ENCODE results near the gene NEO1. TPM values are rescaled to one million over a fixed set of nuclear protein-coding genes. Genes with fewer than 3 reads are reported as not detected.

NEO1 gene
- total RNA-seq, 4 donors from 2014 or later, result 12.7 to 30.5 (median 16.4) TPM

DNA sequence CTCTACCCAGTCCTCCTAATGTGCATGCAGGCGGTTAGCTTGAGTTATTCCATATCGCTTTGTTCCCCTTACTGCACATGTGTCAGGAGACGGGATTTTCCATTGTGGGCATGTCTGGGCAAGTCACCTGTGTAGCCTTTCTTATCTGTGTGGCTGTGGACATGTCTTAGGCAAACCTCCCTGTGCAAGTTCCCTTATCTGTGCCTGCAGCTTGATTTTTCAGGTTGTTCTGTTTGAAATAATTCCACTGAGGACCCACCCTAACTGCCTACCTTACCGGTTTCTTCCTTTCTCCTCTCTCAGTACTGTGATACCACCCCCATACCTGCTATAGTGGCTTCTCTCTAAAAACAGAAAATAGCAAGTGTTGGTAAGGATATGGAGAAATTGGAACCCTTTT is 113.6 kb downstream of the NEO1 start:
- TF ChIP-seq, protein P1, sequence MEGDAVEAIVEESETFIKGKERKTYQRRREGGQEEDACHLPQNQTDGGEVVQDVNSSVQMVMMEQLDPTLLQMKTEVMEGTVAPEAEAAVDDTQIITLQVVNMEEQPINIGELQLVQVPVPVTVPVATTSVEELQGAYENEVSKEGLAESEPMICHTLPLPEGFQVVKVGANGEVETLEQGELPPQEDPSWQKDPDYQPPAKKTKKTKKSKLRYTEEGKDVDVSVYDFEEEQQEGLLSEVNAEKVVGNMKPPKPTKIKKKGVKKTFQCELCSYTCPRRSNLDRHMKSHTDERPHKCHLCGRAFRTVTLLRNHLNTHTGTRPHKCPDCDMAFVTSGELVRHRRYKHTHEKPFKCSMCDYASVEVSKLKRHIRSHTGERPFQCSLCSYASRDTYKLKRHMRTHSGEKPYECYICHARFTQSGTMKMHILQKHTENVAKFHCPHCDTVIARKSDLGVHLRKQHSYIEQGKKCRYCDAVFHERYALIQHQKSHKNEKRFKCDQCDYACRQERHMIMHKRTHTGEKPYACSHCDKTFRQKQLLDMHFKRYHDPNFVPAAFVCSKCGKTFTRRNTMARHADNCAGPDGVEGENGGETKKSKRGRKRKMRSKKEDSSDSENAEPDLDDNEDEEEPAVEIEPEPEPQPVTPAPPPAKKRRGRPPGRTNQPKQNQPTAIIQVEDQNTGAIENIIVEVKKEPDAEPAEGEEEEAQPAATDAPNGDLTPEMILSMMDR (IDR thresholded peaks at IDR 0.05; ENCODE audit: low read depth), result no peak

DNA sequence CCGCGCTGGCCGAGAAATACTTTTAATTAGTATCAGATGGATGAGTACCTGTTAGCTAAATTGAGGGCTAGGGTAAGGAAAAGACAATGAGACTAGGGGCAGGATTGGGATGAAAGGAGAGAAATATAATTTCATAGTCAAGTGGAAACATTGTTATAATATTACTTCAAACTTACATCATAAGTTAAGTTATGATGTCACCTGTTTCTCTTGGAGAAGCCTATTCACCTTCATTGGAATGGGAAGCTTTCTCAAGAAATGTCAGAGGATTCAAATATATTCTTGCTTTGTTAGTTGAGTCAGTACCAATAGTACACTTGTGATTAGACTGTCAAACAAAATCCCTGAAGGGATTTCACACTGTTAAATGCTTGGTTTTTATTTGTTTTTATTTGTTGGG is 116.2 kb downstream of the NEO1 start:
- TF ChIP-seq, protein P1 (IDR thresholded peaks at IDR 0.05; ENCODE audit: low read depth), result no peak

DNA sequence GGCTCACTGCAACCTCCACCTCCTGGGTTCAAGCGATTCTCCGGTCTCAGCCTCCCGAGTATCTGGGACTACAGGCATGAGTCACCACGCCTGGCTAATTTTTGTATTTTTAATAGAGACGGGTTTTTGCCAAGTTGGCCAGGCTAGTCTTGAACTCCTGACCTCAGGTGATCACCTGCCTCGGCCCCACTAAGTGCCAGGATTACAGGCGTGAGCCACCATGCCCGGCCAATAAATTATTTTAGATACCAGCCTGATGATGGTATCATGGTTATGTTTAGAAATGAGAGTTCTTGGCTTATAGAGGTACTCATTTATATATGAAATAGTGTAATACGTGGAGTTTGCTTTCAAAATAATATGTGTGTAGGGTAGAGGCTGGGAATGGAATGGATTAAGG is 119.4 kb downstream of the NEO1 start:
- TF ChIP-seq, protein P1 (IDR thresholded peaks at IDR 0.05; ENCODE audit: low read depth), result no peak

DNA sequence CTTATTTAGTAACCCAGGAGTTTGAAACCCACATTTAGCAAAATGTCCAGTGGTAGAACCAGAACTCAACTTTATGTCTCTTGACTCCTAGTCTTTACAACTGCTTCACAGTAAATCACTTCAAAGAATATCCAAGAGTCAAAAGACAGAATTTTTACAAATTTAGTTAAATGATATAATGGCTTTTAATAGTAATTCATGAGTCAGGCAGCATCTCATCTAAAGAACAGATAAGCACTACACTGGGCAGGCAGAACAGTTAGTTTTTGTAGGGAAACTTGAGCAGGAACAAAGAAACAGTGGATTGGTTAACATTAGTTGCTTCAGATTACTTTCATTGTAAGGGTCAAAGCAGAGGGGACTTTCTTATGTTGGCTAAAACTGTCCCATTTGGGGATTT is 120.2 kb downstream of the NEO1 start:
- TF ChIP-seq, protein P1 (IDR thresholded peaks at IDR 0.05; ENCODE audit: low read depth), result no peak

DNA sequence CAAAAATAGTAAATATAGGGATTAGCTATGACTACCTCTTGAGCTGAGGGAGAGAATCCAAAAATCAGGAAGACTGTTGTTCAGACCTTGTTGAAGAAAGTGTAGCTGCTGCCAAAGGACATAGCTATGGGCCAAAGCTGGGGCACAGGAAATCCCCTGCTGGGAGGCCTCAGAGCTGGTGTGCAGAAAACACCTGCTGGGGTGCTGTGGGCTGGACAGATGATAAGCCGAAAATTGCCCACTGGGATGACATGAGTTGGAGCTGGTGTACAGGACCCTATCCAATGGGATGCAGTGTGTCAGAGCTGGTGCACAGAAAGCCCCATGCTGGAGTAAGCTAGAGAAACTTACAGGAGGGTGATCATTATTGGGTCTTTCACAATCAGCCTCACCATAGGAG is 121.9 kb downstream of the NEO1 start:
- TF ChIP-seq, protein P1 (IDR thresholded peaks at IDR 0.05; ENCODE audit: low read depth), result no peak

DNA sequence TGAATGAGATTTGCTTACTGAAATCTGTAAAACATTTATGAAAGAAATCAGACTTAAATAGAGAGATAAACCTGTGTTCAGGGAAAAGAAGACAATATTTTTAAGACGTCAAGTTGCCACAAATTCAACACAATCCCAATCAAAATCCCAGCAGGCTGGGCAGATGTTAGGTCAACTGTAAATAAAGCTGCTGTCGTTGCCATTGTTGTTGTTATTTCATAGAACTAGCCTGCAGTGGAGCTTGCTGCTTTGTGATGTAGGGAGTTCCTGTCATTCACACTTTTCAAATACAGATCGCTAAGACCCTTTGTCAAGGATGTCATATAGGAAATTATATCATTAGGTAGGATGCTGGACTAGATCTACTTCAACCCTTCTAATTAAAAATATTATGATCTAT is 123.1 kb downstream of the NEO1 start:
- TF ChIP-seq, protein P1 (IDR thresholded peaks at IDR 0.05; ENCODE audit: low read depth), result no peak

DNA sequence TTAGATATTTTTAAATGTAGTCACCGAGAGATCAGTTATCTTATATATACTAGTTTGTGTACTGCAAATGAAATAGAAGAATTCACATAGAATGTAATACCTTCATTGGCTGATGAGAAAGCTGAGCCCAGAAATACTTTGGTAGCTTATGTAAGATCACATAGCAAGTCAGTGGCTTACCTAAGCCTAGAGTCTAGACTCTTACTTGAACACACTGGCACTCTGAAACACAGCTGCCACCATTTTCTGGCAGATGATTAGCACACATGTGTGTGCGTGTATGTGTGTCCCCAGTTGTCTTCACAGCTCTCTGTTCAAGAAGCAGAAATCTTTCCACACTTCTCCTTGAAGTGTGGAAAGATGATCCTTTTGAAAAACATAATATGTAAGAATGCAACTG is 124.3 kb downstream of the NEO1 start:
- TF ChIP-seq, protein P1 (IDR thresholded peaks at IDR 0.05; ENCODE audit: low read depth), result no peak

Data from subcutaneous adipose tissue (tissue), 4 donors.